H1 (cell line): ENCODE data around the gene P4HA1. TPM values are rescaled to one million over a fixed set of nuclear protein-coding genes. Genes with fewer than 3 reads are reported as not detected.

ENCODE experiments used
- BACH1 ChIP-seq: IDR thresholded peaks from 2 replicates; pipeline ENCODE4 v1.6.1; 2012; ENCODE audit warnings: low read length, improper control_type of control experiment
- CBX5 ChIP-seq: fragments of 300-800, 300-1000 bp; sonication (generic); IDR thresholded peaks from 2 replicates; pipeline ENCODE4 v1.7.1; 2016; ENCODE audit warnings: antibody characterized with exemption, low read length, low read depth
- CHD7 ChIP-seq: fragments of 300-600 bp; sonication (generic); IDR thresholded peaks from 2 replicates; pipeline ENCODE4 v1.7.1; 2012; ENCODE audit warnings: low read length, moderate library complexity, mild to moderate bottlenecking, inconsistent platforms; ENCODE audit not compliant: insufficient replicate concordance
- HDAC6 ChIP-seq: IDR thresholded peaks from one replicate; pipeline ENCODE4 v1.7.1; 2012; ENCODE audit warnings: low read depth, mild to moderate bottlenecking, inconsistent platforms, low read length, moderate library complexity
- JUND ChIP-seq: IDR thresholded peaks from 2 replicates; pipeline ENCODE4 v1.6.1; 2011; ENCODE audit warnings: mild to moderate bottlenecking, improper control_type of control experiment, low read length
- NANOG ChIP-seq: IDR thresholded peaks from 2 replicates; pipeline ENCODE4 v1.6.1; 2011; ENCODE audit warnings: low read length, low read depth, mild to moderate bottlenecking, inconsistent platforms; ENCODE audit not compliant: insufficient read depth, poor library complexity, severe bottlenecking
- RXRA ChIP-seq: IDR thresholded peaks from 2 replicates; pipeline ENCODE4 v1.6.1; 2011; ENCODE audit warnings: low read depth, mild to moderate bottlenecking, low read length, moderate library complexity; ENCODE audit not compliant: insufficient read depth
- TEAD4 ChIP-seq: IDR thresholded peaks from 2 replicates; pipeline ENCODE4 v1.6.1; 2012; ENCODE audit warnings: low read depth, low read length, inconsistent platforms, mixed read lengths
- polyA plus RNA-seq, 7 experiments: library from polyadenylated mRNA; depleted of rRNA in 3 of 7; stranded (reverse) in 5 of 7; unstranded in 2 of 7; fragments of >200 nt in 5 of 7; fragments of 200-250 nt in 2 of 7; gene quantifications; 1 replicate in 5 of 7; 2 replicates in 1 of 7; 4 replicates in 1 of 7; pipeline versions ENCODE4 v1.2.1 to v1.2.3, GENCODE V29; 2011 to 2013; ENCODE audit warnings: missing spikeins in 2 of 7, mixed read lengths in 2 of 7
- total RNA-seq: library from RNA; stranded (reverse); fragmentation: NEBNext Ultra II Directional; extraction: Animal tissue kit (Norgen Biotek cat#: 25700); gene quantifications from 2 replicates; pipeline ENCODE4 v1.2.1, GENCODE V29; 2021
- TF ChIP-seq, protein P1 (sequence below): IDR thresholded peaks from 2 replicates; pipeline ENCODE4 v1.6.1; 2012; ENCODE audit warnings: low read length, inconsistent platforms

The P4HA1 gene
- total and polyA plus RNA-seq, 2 of the 8 experiments (the other 6 are each of a cell fraction or from before 2014, with no cell fraction given) = 12.0 to 25.7 TPM

GRCh38 chr10:73079779-73080541, 16.7 kb downstream of the P4HA1 start (continued):
- no peak for TF ChIP-seq CHD7
- TF ChIP-seq HDAC6 = no peak
- TF ChIP-seq RXRA = no peak
- no peak for TF ChIP-seq JUND
- no peak for TF ChIP-seq BACH1
- TF ChIP-seq NANOG = no peak
- TF ChIP-seq, protein P1, sequence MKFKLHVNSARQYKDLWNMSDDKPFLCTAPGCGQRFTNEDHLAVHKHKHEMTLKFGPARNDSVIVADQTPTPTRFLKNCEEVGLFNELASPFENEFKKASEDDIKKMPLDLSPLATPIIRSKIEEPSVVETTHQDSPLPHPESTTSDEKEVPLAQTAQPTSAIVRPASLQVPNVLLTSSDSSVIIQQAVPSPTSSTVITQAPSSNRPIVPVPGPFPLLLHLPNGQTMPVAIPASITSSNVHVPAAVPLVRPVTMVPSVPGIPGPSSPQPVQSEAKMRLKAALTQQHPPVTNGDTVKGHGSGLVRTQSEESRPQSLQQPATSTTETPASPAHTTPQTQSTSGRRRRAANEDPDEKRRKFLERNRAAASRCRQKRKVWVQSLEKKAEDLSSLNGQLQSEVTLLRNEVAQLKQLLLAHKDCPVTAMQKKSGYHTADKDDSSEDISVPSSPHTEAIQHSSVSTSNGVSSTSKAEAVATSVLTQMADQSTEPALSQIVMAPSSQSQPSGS = no peak
- no peak for TF ChIP-seq CBX5
- no peak for TF ChIP-seq TEAD4
